DND-41 (cell line): ENCODE data around the gene SMIM36.
"Not testable (repeated sequence)": the region's sequence is repeated elsewhere in the genome, so short reads cannot be mapped to it uniquely, and the experiment has no call there.

Experiments used
- ATAC-seq: fragments of 200-7000 bp; cut with Tn5 transposase; 3 replicates; pipeline ENCODE4 v1.9.1; 2021; ENCODE audit warnings: low read depth; ENCODE audit not compliant: insufficient read depth
- DNase-seq: peaks from one replicate; pipeline ENCODE4 v3.0.0-alpha.2; 2020
- H2AFZ ChIP-seq: 2 replicates; pipeline ENCODE4 v1.6.0; 2012; ENCODE audit warnings: low read depth, low read length
- H3K27ac ChIP-seq: 2 replicates; pipeline ENCODE4 v1.5.1; 2012; ENCODE audit warnings: low read length, inconsistent platforms
- H3K27me3 ChIP-seq: fragments of 200-600 bp; sonication (generic); 2 replicates; pipeline ENCODE4 v1.6.0; 2012; ENCODE audit warnings: low read length, mild to moderate bottlenecking, inconsistent platforms; ENCODE audit not compliant: insufficient read depth, poor library complexity
- H3K36me3 ChIP-seq: 2 replicates; pipeline ENCODE4 v1.5.1; 2012; ENCODE audit warnings: low read length, inconsistent platforms; ENCODE audit not compliant: insufficient read depth
- H3K4me1 ChIP-seq: 2 replicates; pipeline ENCODE4 v1.5.1; 2012; ENCODE audit warnings: mild to moderate bottlenecking, low read length; ENCODE audit not compliant: insufficient read depth
- H3K4me2 ChIP-seq: 2 replicates; pipeline ENCODE4 v1.6.0; 2012; ENCODE audit warnings: mild to moderate bottlenecking, moderate library complexity, low read length, inconsistent platforms; ENCODE audit not compliant: insufficient read depth
- H3K4me3 ChIP-seq, 2 experiments: fragments of 200-600 bp in 1 of 2; shearing (Covaris generic) in 1 of 2; 2 replicates each; pipeline ENCODE4 v1.5.1; 2012 to 2016; ENCODE audit warnings: inconsistent platforms in 2 of 2, low read length in 2 of 2, mild to moderate bottlenecking in 2 of 2, low read depth in 1 of 2, moderate library complexity in 1 of 2
- H3K79me2 ChIP-seq: 2 replicates; pipeline ENCODE4 v1.6.0; 2012; ENCODE audit warnings: low read length, inconsistent platforms; ENCODE audit not compliant: insufficient read depth
- H3K9ac ChIP-seq: 2 replicates; pipeline ENCODE4 v1.6.0; 2012; ENCODE audit warnings: low read depth, mild to moderate bottlenecking, inconsistent platforms, low read length, moderate library complexity
- H3K9me3 ChIP-seq: 2 replicates; pipeline ENCODE4 v1.5.1; 2012; ENCODE audit warnings: low read length, moderate library complexity, mild to moderate bottlenecking, inconsistent platforms; ENCODE audit not compliant: insufficient read depth, severe bottlenecking
- H4K20me1 ChIP-seq: 2 replicates; pipeline ENCODE4 v1.6.0; 2012; ENCODE audit warnings: low read length; ENCODE audit not compliant: insufficient read depth
- EZH2 ChIP-seq: IDR thresholded peaks from 3 replicates; pipeline ENCODE4 v1.6.1; 2012; ENCODE audit warnings: borderline replicate concordance, low read depth, mild to moderate bottlenecking, moderate library complexity, low read length, inconsistent platforms; ENCODE audit not compliant: severe bottlenecking
- TF ChIP-seq, protein P1 (sequence below): IDR thresholded peaks from 2 replicates; pipeline ENCODE4 v1.5.1; 2012; ENCODE audit warnings: borderline replicate concordance, low read length, moderate library complexity, mild to moderate bottlenecking; ENCODE audit not compliant: poor library complexity, severe bottlenecking; ENCODE audit errors: extremely low read depth

The SMIM36 gene

DNA sequence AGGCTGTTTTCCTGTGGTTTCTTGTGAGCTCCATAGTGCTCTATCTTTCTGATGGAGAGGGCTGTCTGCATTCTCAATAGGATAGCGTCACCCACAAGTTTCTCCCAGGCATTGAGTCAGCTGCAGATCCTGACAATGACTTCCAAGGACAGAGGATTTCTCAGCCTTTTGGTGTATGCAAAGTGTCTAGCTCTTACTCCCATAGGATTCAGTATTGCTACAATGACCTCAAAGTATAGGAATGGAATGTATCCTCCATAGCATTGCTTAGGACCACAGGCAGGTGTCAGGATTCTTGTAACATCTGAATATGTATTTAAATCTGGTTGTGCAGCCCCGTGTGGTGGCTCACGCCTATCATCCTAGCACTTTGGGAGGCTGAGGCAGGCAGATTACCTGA lies 32.3 kb downstream of the SMIM36 start:
- TF ChIP-seq, protein P1, sequence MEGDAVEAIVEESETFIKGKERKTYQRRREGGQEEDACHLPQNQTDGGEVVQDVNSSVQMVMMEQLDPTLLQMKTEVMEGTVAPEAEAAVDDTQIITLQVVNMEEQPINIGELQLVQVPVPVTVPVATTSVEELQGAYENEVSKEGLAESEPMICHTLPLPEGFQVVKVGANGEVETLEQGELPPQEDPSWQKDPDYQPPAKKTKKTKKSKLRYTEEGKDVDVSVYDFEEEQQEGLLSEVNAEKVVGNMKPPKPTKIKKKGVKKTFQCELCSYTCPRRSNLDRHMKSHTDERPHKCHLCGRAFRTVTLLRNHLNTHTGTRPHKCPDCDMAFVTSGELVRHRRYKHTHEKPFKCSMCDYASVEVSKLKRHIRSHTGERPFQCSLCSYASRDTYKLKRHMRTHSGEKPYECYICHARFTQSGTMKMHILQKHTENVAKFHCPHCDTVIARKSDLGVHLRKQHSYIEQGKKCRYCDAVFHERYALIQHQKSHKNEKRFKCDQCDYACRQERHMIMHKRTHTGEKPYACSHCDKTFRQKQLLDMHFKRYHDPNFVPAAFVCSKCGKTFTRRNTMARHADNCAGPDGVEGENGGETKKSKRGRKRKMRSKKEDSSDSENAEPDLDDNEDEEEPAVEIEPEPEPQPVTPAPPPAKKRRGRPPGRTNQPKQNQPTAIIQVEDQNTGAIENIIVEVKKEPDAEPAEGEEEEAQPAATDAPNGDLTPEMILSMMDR, result no peak
- TF ChIP-seq EZH2, result no peak
- no peak overlapping the region for H3K9ac ChIP-seq
- no peak for ATAC-seq
- no peak overlapping the region for H3K4me2 ChIP-seq
- no peak overlapping the region for H2AFZ ChIP-seq
- no peaks in the 10 kb centered on the region for H3K4me1 ChIP-seq
- peaks cover 5% of the 10 kb centered on the region for H3K27me3 ChIP-seq
- no peaks in the 10 kb centered on the region for H4K20me1 ChIP-seq
- no peaks in the 10 kb centered on the region for H3K79me2 ChIP-seq
- H3K36me3 ChIP-seq, result no peaks in the 10 kb centered on the region
- DNase-seq, result no peak
- no peaks in the 10 kb centered on the region for H3K9me3 ChIP-seq
- H3K4me3 ChIP-seq, result no peak overlapping the region
- H3K27ac ChIP-seq, result no peak overlapping the region

- Histone ChIP-seq H3K27me3 (no peaks in the 10 kb centered on the region), H3K27ac (no peak overlapping the region), H4K20me1 (no peaks in the 10 kb centered on the region), H3K36me3 (no peaks in the 10 kb centered on the region), H3K4me3 (no peak overlapping the region), H3K4me2 (no peak overlapping the region), H2AFZ (no peak overlapping the region), H3K9ac (no peak overlapping the region), H3K4me1 (no peaks in the 10 kb centered on the region), H3K79me2 (no peaks in the 10 kb centered on the region), H3K9me3 (no peaks in the 10 kb centered on the region)
- ATAC-seq (no peak), DNase-seq (no peak)
- TF ChIP-seq EZH2, result no peak
- TF ChIP-seq, protein P1, result no peak
Observed at GRCh38 chr17:55466671-55467070, 44.6 kb downstream of the SMIM36 start.

DNA sequence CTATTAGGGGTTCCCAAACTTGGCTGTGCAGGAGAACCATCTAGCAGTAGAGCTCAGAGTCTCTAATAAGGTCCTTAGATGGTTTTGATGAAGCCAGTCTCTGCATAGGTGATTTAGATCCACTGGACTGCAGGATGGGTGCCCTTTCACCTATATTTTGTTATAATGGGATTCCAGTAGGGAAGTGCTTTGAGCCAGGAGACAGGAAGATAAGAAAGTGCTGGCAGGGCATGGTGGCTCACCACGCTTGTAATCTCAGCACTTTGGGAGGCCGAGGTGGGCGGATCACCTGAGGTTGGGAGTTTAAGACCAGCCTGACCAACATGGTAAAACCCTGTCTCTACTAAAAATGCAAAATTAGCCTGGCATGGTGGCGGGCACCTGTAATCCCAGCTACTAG lies 45.5 kb downstream of the SMIM36 start:
- not testable (repeated sequence) for H3K4me2 ChIP-seq, DNase-seq, ATAC-seq, H3K79me2 ChIP-seq, H3K9me3 ChIP-seq, H3K27ac ChIP-seq, H4K20me1 ChIP-seq, H3K36me3 ChIP-seq, H3K4me1 ChIP-seq, H3K27me3 ChIP-seq, H2AFZ ChIP-seq, H3K4me3 ChIP-seq, H3K9ac ChIP-seq

DNA sequence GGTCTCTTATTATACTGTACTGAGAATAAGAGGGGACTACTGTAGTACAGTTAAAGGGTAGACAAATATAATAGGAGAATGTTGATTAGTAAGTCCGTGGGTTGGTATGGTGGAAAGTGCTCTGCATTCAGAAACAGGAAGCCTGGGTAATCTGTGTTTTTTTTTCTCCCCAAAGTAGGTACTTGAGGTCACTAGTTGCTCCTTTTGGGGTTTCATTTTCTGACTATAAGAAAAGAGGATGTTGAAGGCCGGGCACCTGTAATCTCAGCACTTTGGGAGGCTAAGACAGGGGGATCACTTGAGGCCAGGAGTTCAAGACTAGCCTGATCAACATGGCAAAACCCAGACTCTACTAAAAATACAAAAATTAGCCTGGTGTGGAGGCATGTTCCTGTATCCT lies 47.7 kb downstream of the SMIM36 start:
- Histone ChIP-seq H3K4me3 (no peak overlapping the region), H3K27ac (no peak overlapping the region), H3K4me2 (no peak overlapping the region), H3K9me3 (no peaks in the 10 kb centered on the region), H4K20me1 (no peaks in the 10 kb centered on the region), H3K4me1 (no peaks in the 10 kb centered on the region), H3K36me3 (no peaks in the 10 kb centered on the region), H3K9ac (no peak overlapping the region), H3K79me2 (no peaks in the 10 kb centered on the region), H2AFZ (no peak overlapping the region), H3K27me3 (no peaks in the 10 kb centered on the region)
- no peak for DNase-seq
- TF ChIP-seq, protein P1, result no peak
- no peak for TF ChIP-seq EZH2
- ATAC-seq, result no peak
